Measurements from ENCODE around the gene STRAP. TPM values are rescaled to one million over a fixed set of nuclear protein-coding genes. Genes with fewer than 3 reads are reported as not detected.

The STRAP gene
- total and polyA plus RNA-seq, 9 of the 15 experiments (the other 6 are each of a cell fraction or from before 2014, with no cell fraction given): 58.5 to 134 (median 89.5) TPM

- TF ChIP-seq, protein P1, sequence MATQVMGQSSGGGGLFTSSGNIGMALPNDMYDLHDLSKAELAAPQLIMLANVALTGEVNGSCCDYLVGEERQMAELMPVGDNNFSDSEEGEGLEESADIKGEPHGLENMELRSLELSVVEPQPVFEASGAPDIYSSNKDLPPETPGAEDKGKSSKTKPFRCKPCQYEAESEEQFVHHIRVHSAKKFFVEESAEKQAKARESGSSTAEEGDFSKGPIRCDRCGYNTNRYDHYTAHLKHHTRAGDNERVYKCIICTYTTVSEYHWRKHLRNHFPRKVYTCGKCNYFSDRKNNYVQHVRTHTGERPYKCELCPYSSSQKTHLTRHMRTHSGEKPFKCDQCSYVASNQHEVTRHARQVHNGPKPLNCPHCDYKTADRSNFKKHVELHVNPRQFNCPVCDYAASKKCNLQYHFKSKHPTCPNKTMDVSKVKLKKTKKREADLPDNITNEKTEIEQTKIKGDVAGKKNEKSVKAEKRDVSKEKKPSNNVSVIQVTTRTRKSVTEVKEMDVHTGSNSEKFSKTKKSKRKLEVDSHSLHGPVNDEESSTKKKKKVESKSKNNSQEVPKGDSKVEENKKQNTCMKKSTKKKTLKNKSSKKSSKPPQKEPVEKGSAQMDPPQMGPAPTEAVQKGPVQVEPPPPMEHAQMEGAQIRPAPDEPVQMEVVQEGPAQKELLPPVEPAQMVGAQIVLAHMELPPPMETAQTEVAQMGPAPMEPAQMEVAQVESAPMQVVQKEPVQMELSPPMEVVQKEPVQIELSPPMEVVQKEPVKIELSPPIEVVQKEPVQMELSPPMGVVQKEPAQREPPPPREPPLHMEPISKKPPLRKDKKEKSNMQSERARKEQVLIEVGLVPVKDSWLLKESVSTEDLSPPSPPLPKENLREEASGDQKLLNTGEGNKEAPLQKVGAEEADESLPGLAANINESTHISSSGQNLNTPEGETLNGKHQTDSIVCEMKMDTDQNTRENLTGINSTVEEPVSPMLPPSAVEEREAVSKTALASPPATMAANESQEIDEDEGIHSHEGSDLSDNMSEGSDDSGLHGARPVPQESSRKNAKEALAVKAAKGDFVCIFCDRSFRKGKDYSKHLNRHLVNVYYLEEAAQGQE (IDR thresholded peaks at IDR 0.05; ENCODE audit: borderline replicate concordance): no peak
- TF ChIP-seq, protein P1 (CRISPR knock-in tag; IDR thresholded peaks at IDR 0.05; ENCODE audit: low read depth): 0 out of 2 replicates have a peak, but pooled peaks have one; percentile 26
- TF ChIP-seq TCF7L2 (IDR thresholded peaks at IDR 0.05; ENCODE audit: low read depth, low read length) (no peak), FOXJ3 (CRISPR knock-in tag; IDR thresholded peaks at IDR 0.05) (no peak), NBN (IDR thresholded peaks at IDR 0.05; ENCODE audit: low read depth) (no peak), ZNF175 (CRISPR knock-in tag; IDR thresholded peaks at IDR 0.05; ENCODE audit: low read depth) (no peak), ZNF311 (CRISPR knock-in tag; IDR thresholded peaks at IDR 0.05) (no peak), JUNB (CRISPR knock-in tag; conservative IDR thresholded peaks at IDR 0.05) (no peak), HMGN3 (IDR thresholded peaks at IDR 0.05; ENCODE audit: borderline replicate concordance, extremely low read depth, insufficient read length, low read depth, low read length) (peak; percentile 29), ZNF77 (CRISPR knock-in tag; IDR thresholded peaks at IDR 0.05) (no peak), LCOR (CRISPR knock-in tag; IDR thresholded peaks at IDR 0.05) (no peak)
- TF ChIP-seq, protein P2, sequence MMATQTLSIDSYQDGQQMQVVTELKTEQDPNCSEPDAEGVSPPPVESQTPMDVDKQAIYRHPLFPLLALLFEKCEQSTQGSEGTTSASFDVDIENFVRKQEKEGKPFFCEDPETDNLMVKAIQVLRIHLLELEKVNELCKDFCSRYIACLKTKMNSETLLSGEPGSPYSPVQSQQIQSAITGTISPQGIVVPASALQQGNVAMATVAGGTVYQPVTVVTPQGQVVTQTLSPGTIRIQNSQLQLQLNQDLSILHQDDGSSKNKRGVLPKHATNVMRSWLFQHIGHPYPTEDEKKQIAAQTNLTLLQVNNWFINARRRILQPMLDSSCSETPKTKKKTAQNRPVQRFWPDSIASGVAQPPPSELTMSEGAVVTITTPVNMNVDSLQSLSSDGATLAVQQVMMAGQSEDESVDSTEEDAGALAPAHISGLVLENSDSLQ (IDR thresholded peaks at IDR 0.05): no peak
- TF ChIP-seq, protein P3, sequence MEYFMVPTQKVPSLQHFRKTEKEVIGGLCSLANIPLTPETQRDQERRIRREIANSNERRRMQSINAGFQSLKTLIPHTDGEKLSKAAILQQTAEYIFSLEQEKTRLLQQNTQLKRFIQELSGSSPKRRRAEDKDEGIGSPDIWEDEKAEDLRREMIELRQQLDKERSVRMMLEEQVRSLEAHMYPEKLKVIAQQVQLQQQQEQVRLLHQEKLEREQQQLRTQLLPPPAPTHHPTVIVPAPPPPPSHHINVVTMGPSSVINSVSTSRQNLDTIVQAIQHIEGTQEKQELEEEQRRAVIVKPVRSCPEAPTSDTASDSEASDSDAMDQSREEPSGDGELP (CRISPR knock-in tag; IDR thresholded peaks at IDR 0.05; ENCODE audit: borderline replicate concordance): peak; percentile 88
These were observed 28.9 kb downstream of the STRAP start, which contains the start of gene DERA (continued) for GRCh38 chr12:15910864-15911721.
